GM12878 (cell line): ENCODE data around the gene UNC45B. TPM values are rescaled to one million over a fixed set of nuclear protein-coding genes. Genes with fewer than 3 reads are reported as not detected.

Source experiments
- ASH2L ChIP-seq: fragments of 300-600, 200-600 bp; sonication (generic); IDR thresholded peaks from 2 replicates; pipeline ENCODE4 v1.6.1; 2017; ENCODE audit warnings: low read depth, mild to moderate bottlenecking, borderline replicate concordance
- BRCA1 ChIP-seq: IDR thresholded peaks from 2 replicates; pipeline ENCODE4 v1.6.1; 2011; ENCODE audit warnings: low read depth, low read length, improper control_type of control experiment
- CHD1 ChIP-seq: IDR thresholded peaks from 2 replicates; pipeline ENCODE4 v1.6.1; 2012; ENCODE audit warnings: low read depth, low read length, improper control_type of control experiment
- CHD4 ChIP-seq: fragments of 200-600 bp; sonication (generic); IDR thresholded peaks from 2 replicates; pipeline ENCODE4 v1.6.1; 2016; ENCODE audit warnings: mild to moderate bottlenecking
- EED ChIP-seq: sonication (generic); IDR thresholded peaks from 2 replicates; pipeline ENCODE4 v1.6.1; 2016; ENCODE audit warnings: antibody characterized with exemption, low read depth
- ETV6 ChIP-seq, 2 experiments: fragments of 450-650 bp in 1 of 2; IDR thresholded peaks in 1 of 2; conservative IDR thresholded peaks in 1 of 2; 2 replicates each; pipeline ENCODE4 v1.6.1; 2014; ENCODE audit warnings: antibody characterized with exemption in 1 of 2, borderline replicate concordance in 1 of 2, low read depth in 1 of 2, mild to moderate bottlenecking in 1 of 2, moderate library complexity in 1 of 2
- HDAC6 ChIP-seq: fragments of 200-600 bp; sonication (generic); IDR thresholded peaks from one replicate; pipeline ENCODE4 v1.8.0; 2017; ENCODE audit warnings: antibody characterized with exemption; ENCODE audit not compliant: unreplicated experiment
- HDGF ChIP-seq: fragments of 450-650 bp; IDR thresholded peaks from 2 replicates; pipeline ENCODE4 v1.6.1; 2016; ENCODE audit warnings: antibody characterized with exemption
- IKZF2 ChIP-seq, 2 experiments: fragments of 450-650 bp; IDR thresholded peaks; 2 replicates each; pipeline ENCODE4 v1.6.1; 2017; ENCODE audit warnings: mild to moderate bottlenecking in 2 of 2, moderate library complexity in 2 of 2
- JUND ChIP-seq: IDR thresholded peaks from 2 replicates; pipeline ENCODE4 v1.6.1; 2012; ENCODE audit warnings: low read depth, mild to moderate bottlenecking, low read length, improper control_type of control experiment, moderate library complexity
- NFIC ChIP-seq: IDR thresholded peaks from 2 replicates; pipeline ENCODE4 v1.6.1; 2012; ENCODE audit warnings: low read depth, mild to moderate bottlenecking, inconsistent platforms, low read length, moderate library complexity
- NFYB ChIP-seq: IDR thresholded peaks from 2 replicates; pipeline ENCODE4 v1.6.1; 2011; ENCODE audit warnings: low read depth, mild to moderate bottlenecking, low read length, improper control_type of control experiment, moderate library complexity; ENCODE audit not compliant: insufficient read depth
- NRF1 ChIP-seq: conservative IDR thresholded peaks from 2 replicates; pipeline ENCODE4 v1.6.1; 2011; ENCODE audit warnings: mild to moderate bottlenecking, low read depth, low read length, improper control_type of control experiment
- SIX5 ChIP-seq: IDR thresholded peaks from 2 replicates; pipeline ENCODE4 v1.6.1; 2011; ENCODE audit warnings: mild to moderate bottlenecking, low read depth, low read length, moderate library complexity; ENCODE audit not compliant: severe bottlenecking
- SKIL ChIP-seq: fragments of 450-650 bp; IDR thresholded peaks from 2 replicates; pipeline ENCODE4 v1.6.1; 2017; ENCODE audit warnings: mild to moderate bottlenecking, low read depth, inconsistent platforms; ENCODE audit not compliant: poor library complexity, severe bottlenecking
- SRF ChIP-seq, 2 experiments: IDR thresholded peaks; 2 replicates each; pipeline ENCODE4 v1.6.1; 2011; ENCODE audit warnings: low read depth in 2 of 2, low read length in 2 of 2, mild to moderate bottlenecking in 1 of 2, moderate library complexity in 1 of 2
- ZNF24 ChIP-seq: fragments of 450-650 bp; IDR thresholded peaks from 2 replicates; pipeline ENCODE4 v1.6.1; 2017; ENCODE audit warnings: antibody characterized with exemption, mild to moderate bottlenecking
- ZNF384 ChIP-seq: IDR thresholded peaks from 2 replicates; pipeline ENCODE4 v1.6.1; 2012; ENCODE audit warnings: low read depth, mild to moderate bottlenecking, low read length, improper control_type of control experiment, borderline replicate concordance
- ZNF592 ChIP-seq: fragments of 450-650 bp; IDR thresholded peaks from 2 replicates; pipeline ENCODE4 v1.6.1; 2017; ENCODE audit warnings: mild to moderate bottlenecking, moderate library complexity
- polyA plus RNA-seq, 11 experiments: library from polyadenylated mRNA; depleted of rRNA in 4 of 11; unstranded in 6 of 11; stranded (reverse) in 5 of 11; fragments of >200 nt; fragmentation: Nextera tagmentation in 4 of 11; fragmentation: Illumina TruSeq in 1 of 11; extraction: Ambion mirVana in 4 of 11; extraction: Trizol in 1 of 11; gene quantifications; 1 replicate in 1 of 11; 2 replicates in 10 of 11; pipeline versions ENCODE4 v1.2.1 to v1.2.3, GENCODE V29; 2011 to 2016; ENCODE audit warnings: inconsistent platforms in 2 of 11, missing spikeins in 2 of 11, low read depth in 1 of 11
- total RNA-seq, 4 experiments: library from RNA; depleted of rRNA in 3 of 4; stranded (reverse); fragments of >200 nt in 3 of 4; fragmentation: Illumina TruSeq in 1 of 4; extraction: Trizol in 1 of 4; gene quantifications; 2 replicates each; pipeline versions ENCODE4 v1.2.1 to v1.2.3, GENCODE V29; 2013 to 2021
- TF ChIP-seq, protein P1 (sequence below): fragments of 150-350 bp; IDR thresholded peaks from 2 replicates; pipeline ENCODE4 v1.6.1; 2016; ENCODE audit warnings: low read depth, low read length

UNC45B gene
- total and polyA plus RNA-seq, 10 of the 15 experiments (the other 5 are each of a cell fraction or from before 2014, with no cell fraction given), result 0.03 TPM; not detected in 9

GRCh38 chr17:35119370-35120165 is 28.0 kb upstream of the UNC45B start, which contains the start of gene RAD51D (continued):
- no peak for TF ChIP-seq CHD1
- TF ChIP-seq EED, result no peak; the same call in 1 of the 2 replicates
- TF ChIP-seq, protein P1, sequence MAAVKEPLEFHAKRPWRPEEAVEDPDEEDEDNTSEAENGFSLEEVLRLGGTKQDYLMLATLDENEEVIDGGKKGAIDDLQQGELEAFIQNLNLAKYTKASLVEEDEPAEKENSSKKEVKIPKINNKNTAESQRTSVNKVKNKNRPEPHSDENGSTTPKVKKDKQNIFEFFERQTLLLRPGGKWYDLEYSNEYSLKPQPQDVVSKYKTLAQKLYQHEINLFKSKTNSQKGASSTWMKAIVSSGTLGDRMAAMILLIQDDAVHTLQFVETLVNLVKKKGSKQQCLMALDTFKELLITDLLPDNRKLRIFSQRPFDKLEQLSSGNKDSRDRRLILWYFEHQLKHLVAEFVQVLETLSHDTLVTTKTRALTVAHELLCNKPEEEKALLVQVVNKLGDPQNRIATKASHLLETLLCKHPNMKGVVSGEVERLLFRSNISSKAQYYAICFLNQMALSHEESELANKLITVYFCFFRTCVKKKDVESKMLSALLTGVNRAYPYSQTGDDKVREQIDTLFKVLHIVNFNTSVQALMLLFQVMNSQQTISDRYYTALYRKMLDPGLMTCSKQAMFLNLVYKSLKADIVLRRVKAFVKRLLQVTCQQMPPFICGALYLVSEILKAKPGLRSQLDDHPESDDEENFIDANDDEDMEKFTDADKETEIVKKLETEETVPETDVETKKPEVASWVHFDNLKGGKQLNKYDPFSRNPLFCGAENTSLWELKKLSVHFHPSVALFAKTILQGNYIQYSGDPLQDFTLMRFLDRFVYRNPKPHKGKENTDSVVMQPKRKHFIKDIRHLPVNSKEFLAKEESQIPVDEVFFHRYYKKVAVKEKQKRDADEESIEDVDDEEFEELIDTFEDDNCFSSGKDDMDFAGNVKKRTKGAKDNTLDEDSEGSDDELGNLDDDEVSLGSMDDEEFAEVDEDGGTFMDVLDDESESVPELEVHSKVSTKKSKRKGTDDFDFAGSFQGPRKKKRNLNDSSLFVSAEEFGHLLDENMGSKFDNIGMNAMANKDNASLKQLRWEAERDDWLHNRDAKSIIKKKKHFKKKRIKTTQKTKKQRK, result no peak
- TF ChIP-seq ASH2L, result no peak
- no peak for TF ChIP-seq HDAC6
- TF ChIP-seq ZNF24, result peak; percentile 77
- TF ChIP-seq NFIC, result no peak
- TF ChIP-seq IKZF2 (IDR thresholded peaks at IDR 0.05), result peak; percentile 54 to 65; a peak in 2 of 4 replicates
- no peak for TF ChIP-seq NRF1
- no peak for TF ChIP-seq SRF (IDR thresholded peaks at IDR 0.05; ENCODE audit: low read depth in 2 of 2, low read length in 2 of 2)
- peak; percentile 81 for TF ChIP-seq ZNF592
- TF ChIP-seq HDGF, result peak; percentile 16; the same call in 1 of the 2 replicates
- TF ChIP-seq ZNF384, result no peak
- TF ChIP-seq SKIL, result no peak
- no peak for TF ChIP-seq ETV6 (conservative IDR thresholded peaks at IDR 0.05 in 1 of 2, IDR thresholded peaks at IDR 0.05 in 1 of 2; ENCODE audit: borderline replicate concordance in 1 of 2, low read depth in 1 of 2)
- no peak for TF ChIP-seq JUND
- TF ChIP-seq BRCA1, result peak; percentile 9; the same call in 1 of the 2 replicates
- TF ChIP-seq NFYB, result no peak
- TF ChIP-seq SIX5, result no peak
- TF ChIP-seq CHD4, result no peak
